Activated naive CD4-positive, alpha-beta T cell treated with anti-CD3 and anti-CD28 coated beads, Interleukin-2, amount 10 ng/mL, durations not matched to agents 7 days and 5 days (primary cell): ENCODE measurements around the gene HDAC11.
"Not testable (repeated sequence)": the region's sequence is repeated elsewhere in the genome, so short reads cannot be mapped to it uniquely, and the experiment has no call there.

Source experiments
- CTCF ChIA-PET: fragments of 350-600 bp; sonication (Branson Sonifier 250); formaldehyde crosslinking; loops from one replicate; lab custom pipeline; 2021; ENCODE audit warnings: antibody characterized with exemption; lab: Charles Lee
- DNase-seq: peaks from one replicate; pipeline ENCODE4 v3.0.0-alpha.2; 2020
- H3K27ac Mint-ChIP-seq: one replicate; pipeline ENCODE4 v1.8.0; 2021; ENCODE audit warnings: mild to moderate bottlenecking, moderate library complexity, mixed read lengths
- H3K27me3 Mint-ChIP-seq: one replicate; pipeline ENCODE4 v1.8.0; 2021; ENCODE audit warnings: mild to moderate bottlenecking, mixed read lengths
- H3K36me3 Mint-ChIP-seq: one replicate; pipeline ENCODE4 v1.8.0; 2021; ENCODE audit warnings: mixed read lengths
- H3K4me1 Mint-ChIP-seq: one replicate; pipeline ENCODE4 v1.8.0; 2021; ENCODE audit warnings: mixed read lengths
- H3K4me3 Mint-ChIP-seq: one replicate; pipeline ENCODE4 v1.8.0; 2021; ENCODE audit warnings: mild to moderate bottlenecking, moderate library complexity, mixed read lengths
- H3K9me3 Mint-ChIP-seq: one replicate; pipeline ENCODE4 v1.8.0; 2021; ENCODE audit warnings: mixed read lengths

The HDAC11 gene

GRCh38 chr3:13475871-13476590 lies 4.1 kb upstream of the HDAC11 start:
- Mint-ChIP-seq H3K27ac (no peak overlapping the region), H3K9me3 (no peaks in the 10 kb centered on the region), H3K27me3 (peaks cover 44% of the 10 kb centered on the region), H3K4me1 (peaks cover 18% of the 10 kb centered on the region), H3K4me3 (no peak overlapping the region), H3K36me3 (no peaks in the 10 kb centered on the region)
- CTCF ChIA-PET, result interaction anchor here (0.8 to 2.2 kb wide), 2 partner anchors 15 to 182 kb away, joined by 3 to 7 read pairs; no protein-coding TSS in a partner anchor
- DNase-seq, result peak; percentile 19

GRCh38 chr3:13477943-13478342 lies 2.2 kb upstream of the HDAC11 start:
- CTCF ChIA-PET, result interaction anchor here (0.8 to 0.9 kb wide), 2 partner anchors 10 to 18 kb away, joined by 3 read pairs; no protein-coding TSS in a partner anchor
- peak overlapping the region; percentile 12 for H3K4me3 Mint-ChIP-seq
- no peaks in the 10 kb centered on the region for H3K9me3 Mint-ChIP-seq
- peaks cover 20% of the 10 kb centered on the region for H3K4me1 Mint-ChIP-seq
- H3K27me3 Mint-ChIP-seq, result peaks cover 43% of the 10 kb centered on the region
- no peaks in the 10 kb centered on the region for H3K36me3 Mint-ChIP-seq
- no peak overlapping the region for H3K27ac Mint-ChIP-seq
- peak; percentile 10 for DNase-seq

GRCh38 chr3:13479332-13479581 lies 849 bp upstream of the HDAC11 start:
- Mint-ChIP-seq H3K9me3 (no peaks in the 10 kb centered on the region), H3K36me3 (no peaks in the 10 kb centered on the region), H3K4me1 (peaks cover 23% of the 10 kb centered on the region), H3K27ac (peak overlapping the region; percentile 85), H3K27me3 (peaks cover 41% of the 10 kb centered on the region), H3K4me3 (peak overlapping the region; percentile 86)
- DNase-seq, result no peak
- CTCF ChIA-PET, result interaction anchor here (1.1 to 1.4 kb wide), 3 partner anchors 27 to 402 kb away, joined by 3 to 5 read pairs (median 4); no protein-coding TSS in a partner anchor

DNA sequence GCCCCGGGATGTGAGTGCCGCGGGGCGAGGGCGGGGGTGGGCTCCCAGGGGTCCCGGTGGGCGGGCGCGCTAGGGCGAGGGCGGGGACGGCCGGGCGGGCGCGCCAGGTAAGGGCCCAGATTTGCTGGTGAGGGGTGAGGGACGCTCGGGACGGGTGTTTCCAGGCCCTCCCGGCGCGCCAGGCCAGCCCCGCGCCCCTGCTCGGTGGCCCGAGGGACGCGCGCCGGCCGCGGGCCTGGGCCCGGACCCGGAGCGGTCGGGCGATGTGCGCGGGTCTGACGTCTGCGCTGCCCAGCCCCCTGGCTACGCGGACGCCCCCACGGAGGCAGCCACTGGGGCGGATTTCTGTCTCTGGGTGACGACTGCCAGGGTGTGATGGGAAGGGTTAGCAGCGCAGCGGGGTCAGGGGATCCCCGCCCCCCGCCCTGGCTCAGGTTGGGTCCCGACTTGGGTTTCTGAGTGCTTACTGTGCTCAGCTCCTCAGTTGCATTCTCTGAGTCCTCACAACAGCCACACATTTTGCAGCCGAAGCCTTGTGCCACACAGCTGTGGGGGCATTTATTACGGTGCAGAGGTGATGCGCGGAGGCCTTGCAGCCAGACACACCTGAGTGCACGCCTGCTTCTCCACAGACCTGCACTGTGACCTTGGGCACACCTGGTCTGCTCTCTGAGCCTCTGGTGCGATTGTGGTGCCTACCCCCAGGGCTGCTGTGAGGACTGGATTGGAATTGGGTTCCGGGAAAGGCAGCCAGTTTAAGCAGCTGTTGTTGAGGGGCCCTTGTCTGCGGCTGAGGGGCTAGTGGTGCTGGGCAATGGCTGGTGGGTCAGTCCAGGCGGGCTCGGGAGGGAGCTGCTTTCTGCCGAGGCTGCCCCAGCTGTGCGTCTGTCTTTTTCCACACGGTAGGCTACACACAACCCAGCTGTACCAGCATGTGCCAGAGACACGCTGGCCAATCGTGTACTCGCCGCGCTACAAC lies 523 bp downstream of the HDAC11 start:
- Mint-ChIP-seq H3K27ac (no peak overlapping the region), H3K36me3 (no peaks in the 10 kb centered on the region), H3K27me3 (peaks cover 34% of the 10 kb centered on the region), H3K4me3 (peak overlapping the region; percentile 79), H3K4me1 (peaks cover 31% of the 10 kb centered on the region), H3K9me3 (no peaks in the 10 kb centered on the region)
- CTCF ChIA-PET, result interaction anchor here (0.7 to 1.4 kb wide), 4 partner anchors 29 to 400 kb away, joined by 3 to 5 read pairs (median 4); no protein-coding TSS in a partner anchor
- DNase-seq, result peak; percentile 65

GRCh38 chr3:13482106-13482690 lies 2.1 kb downstream of the HDAC11 start:
- Mint-ChIP-seq H3K27ac (no peak overlapping the region), H3K36me3 (no peaks in the 10 kb centered on the region), H3K27me3 (peaks cover 28% of the 10 kb centered on the region), H3K4me1 (peaks cover 31% of the 10 kb centered on the region), H3K4me3 (no peak overlapping the region), H3K9me3 (no peaks in the 10 kb centered on the region)
- CTCF ChIA-PET, result interaction anchor here (1.1 to 1.5 kb wide), 2 partner anchors 21 to 166 kb away, joined by 4 read pairs; no protein-coding TSS in a partner anchor
- peak; percentile 19 for DNase-seq

DNA sequence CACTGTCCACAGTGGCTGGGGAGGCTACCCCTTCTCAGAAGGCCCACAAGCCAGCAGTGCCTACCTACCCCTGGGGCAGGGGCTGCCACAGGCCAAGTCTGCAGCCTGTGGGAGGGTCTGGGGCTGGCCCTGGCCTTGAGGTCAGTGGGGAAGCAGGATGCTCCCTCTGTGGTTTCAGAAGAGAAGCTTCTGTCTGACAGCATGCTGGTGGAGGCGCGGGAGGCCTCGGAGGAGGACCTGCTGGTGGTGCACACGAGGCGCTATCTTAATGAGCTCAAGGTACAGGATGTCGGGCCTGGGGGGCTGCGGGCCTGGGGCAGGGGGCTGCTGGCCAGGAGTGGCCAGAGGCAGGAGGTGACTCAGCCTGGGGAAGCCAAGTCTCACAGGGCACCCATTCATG lies 3.2 kb downstream of the HDAC11 start:
- CTCF ChIA-PET, result interaction anchor here (1.0 to 3.2 kb wide), 2 partner anchors 30 to 166 kb away, joined by 3 to 20 read pairs; no protein-coding TSS in a partner anchor
- Mint-ChIP-seq H3K4me1 (peaks cover 31% of the 10 kb centered on the region), H3K4me3 (no peak overlapping the region), H3K36me3 (no peaks in the 10 kb centered on the region), H3K27ac (no peak overlapping the region), H3K27me3 (peaks cover 31% of the 10 kb centered on the region), H3K9me3 (no peaks in the 10 kb centered on the region)
- DNase-seq, result peak; percentile 20

- no peak overlapping the region for H3K4me3 Mint-ChIP-seq
- CTCF ChIA-PET, result interaction anchor here (0.6 to 3.2 kb wide), 4 partner anchors 29 to 171 kb away, joined by 3 to 20 read pairs (median 4); no protein-coding TSS in a partner anchor
- H3K36me3 Mint-ChIP-seq, result no peaks in the 10 kb centered on the region
- H3K27ac Mint-ChIP-seq, result no peak overlapping the region
- peaks cover 31% of the 10 kb centered on the region for H3K27me3 Mint-ChIP-seq
- H3K9me3 Mint-ChIP-seq, result no peaks in the 10 kb centered on the region
- peaks cover 25% of the 10 kb centered on the region for H3K4me1 Mint-ChIP-seq
- no peak for DNase-seq
Measured at GRCh38 chr3:13483988-13484695, 4.0 kb downstream of the HDAC11 start.

- H3K9me3 Mint-ChIP-seq, result no peaks in the 10 kb centered on the region
- CTCF ChIA-PET, result interaction anchor here (1.7 to 3.2 kb wide), 2 partner anchors 164 to 172 kb away, joined by 5 to 20 read pairs; no protein-coding TSS in a partner anchor
- H3K27ac Mint-ChIP-seq, result no peak overlapping the region
- H3K4me3 Mint-ChIP-seq, result no peak overlapping the region
- DNase-seq, result no peak
- no peaks in the 10 kb centered on the region for H3K36me3 Mint-ChIP-seq
- H3K27me3 Mint-ChIP-seq, result peaks cover 31% of the 10 kb centered on the region
- peaks cover 18% of the 10 kb centered on the region for H3K4me1 Mint-ChIP-seq
Measured at GRCh38 chr3:13484851-13485590, 4.9 kb downstream of the HDAC11 start.

DNA sequence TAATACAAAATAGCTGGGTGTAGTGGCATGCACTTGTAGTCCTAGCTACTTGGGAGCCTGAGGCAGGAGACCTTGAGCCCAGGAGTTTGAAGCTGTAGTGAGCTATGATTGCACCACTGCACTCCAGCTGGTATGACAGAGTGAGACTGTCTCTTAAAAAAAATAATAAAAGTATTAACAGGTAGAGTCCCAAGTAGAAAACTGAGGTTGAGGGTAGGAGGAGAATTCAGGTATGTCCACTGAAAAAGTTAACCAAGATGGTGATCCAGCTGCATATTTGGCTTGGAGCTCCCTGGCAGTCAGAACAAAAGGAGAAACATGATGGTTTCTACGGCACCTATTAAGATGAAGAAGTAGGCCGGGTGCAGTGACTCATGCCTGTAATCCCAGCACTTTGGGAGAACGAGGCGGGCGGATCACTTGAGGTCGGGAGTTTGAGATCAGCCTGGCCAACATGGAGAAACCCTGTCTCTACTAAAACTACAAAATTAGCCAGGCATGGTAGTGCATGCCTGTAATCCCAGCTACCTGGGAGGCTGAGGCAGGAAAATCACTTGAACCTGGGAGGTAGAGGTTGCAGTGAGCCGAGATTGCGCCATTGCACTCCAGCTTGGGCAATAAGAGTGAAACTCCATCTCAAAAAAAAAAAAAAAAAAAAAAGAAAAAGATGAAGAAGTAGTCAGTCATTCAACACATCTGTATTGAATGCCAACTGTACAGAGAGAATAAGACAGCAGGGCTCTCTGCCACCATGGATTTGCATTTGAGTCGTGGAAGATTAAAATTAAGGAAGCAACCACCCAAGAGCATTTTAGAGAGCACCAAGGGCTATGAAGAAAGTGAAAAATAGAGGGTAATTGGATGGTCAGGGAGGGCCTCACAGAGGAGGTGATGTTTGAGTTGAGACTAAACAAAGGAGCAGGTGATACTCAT lies 5.8 kb downstream of the HDAC11 start:
- DNase-seq, result peak; percentile 9
- H3K4me3 Mint-ChIP-seq, H3K9me3 Mint-ChIP-seq, H3K27ac Mint-ChIP-seq, H3K36me3 Mint-ChIP-seq: not testable (repeated sequence)
- Mint-ChIP-seq H3K4me1 (peaks cover 14% of the 10 kb centered on the region), H3K27me3 (peaks cover 26% of the 10 kb centered on the region)
- CTCF ChIA-PET, result interaction anchor here (0.8 to 3.2 kb wide), 4 partner anchors 10 to 171 kb away, joined by 3 to 20 read pairs (median 6); no protein-coding TSS in a partner anchor

- CTCF ChIA-PET, result interaction anchor here (0.7 to 1.8 kb wide), 4 partner anchors 9 to 165 kb away, joined by 3 to 6 read pairs (median 3); no protein-coding TSS in a partner anchor
- Mint-ChIP-seq H3K27ac (no peak overlapping the region), H3K4me3 (no peak overlapping the region), H3K4me1 (peaks cover 11% of the 10 kb centered on the region), H3K9me3 (no peaks in the 10 kb centered on the region), H3K27me3 (peaks cover 26% of the 10 kb centered on the region), H3K36me3 (no peaks in the 10 kb centered on the region)
- no peak for DNase-seq
Measured at GRCh38 chr3:13487403-13487802, 7.3 kb downstream of the HDAC11 start.

GRCh38 chr3:13491206-13491974 lies 11.3 kb downstream of the HDAC11 start:
- Mint-ChIP-seq H3K27me3 (peaks cover 30% of the 10 kb centered on the region), H3K4me3 (no peak overlapping the region), H3K9me3 (no peaks in the 10 kb centered on the region), H3K36me3 (no peaks in the 10 kb centered on the region), H3K4me1 (no peaks in the 10 kb centered on the region), H3K27ac (no peak overlapping the region)
- CTCF ChIA-PET, result interaction anchor here (1.0 to 1.6 kb wide), 4 partner anchors 156 to 160 kb away, joined by 4 to 7 read pairs (median 5); no protein-coding TSS in a partner anchor
- peak; percentile 16 for DNase-seq
